SK-N-SH (cell line): Measurements from ENCODE around the gene BPIFA3. TPM values are rescaled to one million over a fixed set of nuclear protein-coding genes. Genes with fewer than 3 reads are reported as not detected.

ENCODE experiments used
- CTCF ChIA-PET: fragments of 300-600, 350-600 bp; formaldehyde crosslinking; extraction: SDS; loops from one replicate; lab custom pipeline; 2021; lab: Yijun Ruan, JAX
- POLR2A ChIA-PET: fragments of 350-600 bp; sonication (Branson Sonifier 250); formaldehyde crosslinking; extraction: SDS; loops from one replicate; lab custom pipeline; 2020; ENCODE audit warnings: antibody characterized with exemption, inconsistent platforms; lab: Yijun Ruan, JAX
- DNase-seq: peaks from one replicate; pipeline ENCODE4 v3.0.0; 2012
- H2AFZ ChIP-seq: fragments of 200-600 bp; sonication (generic); 2 replicates; pipeline ENCODE4 v1.8.1; 2016; ENCODE audit warnings: antibody characterized with exemption, mild to moderate bottlenecking, low read depth
- H3F3A ChIP-seq: fragments of 200-600 bp; sonication (generic); replicated peaks from 2 replicates; pipeline ENCODE3; 2016; ENCODE audit warnings: antibody characterized with exemption, mild to moderate bottlenecking; ENCODE audit not compliant: insufficient read depth
- H3K27ac ChIP-seq, 2 experiments: fragments of 200-500 bp in 1 of 2; fragments of 200-600 bp in 1 of 2; sonication (Bioruptor generic) in 1 of 2; sonication (generic), shearing (Covaris generic) in 1 of 2; 2 replicates each; pipeline versions ENCODE4 v1.5.1 to v1.6.1; 2014 to 2016; ENCODE audit warnings: low read depth in 2 of 2, inconsistent platforms in 1 of 2, low read length in 1 of 2, mild to moderate bottlenecking in 1 of 2, mixed read lengths in 1 of 2
- H3K27me3 ChIP-seq: fragments of 200-600 bp; sonication (generic), shearing (Covaris generic); 2 replicates; pipeline ENCODE4 v1.6.1; 2016; ENCODE audit warnings: mixed run types; ENCODE audit not compliant: insufficient read depth
- H3K36me3 ChIP-seq, 2 experiments: fragments of 200-500 bp in 1 of 2; fragments of 200-600 bp in 1 of 2; sonication (Bioruptor generic) in 1 of 2; sonication (generic) in 1 of 2; replicated peaks in 1 of 2; 2 replicates each; pipeline versions ENCODE3 to v1.5.1; 2014 to 2016; ENCODE audit warnings: low read length in 1 of 2, mild to moderate bottlenecking in 1 of 2; ENCODE audit not compliant: insufficient read depth in 2 of 2, control insufficient read depth in 1 of 2
- H3K4me1 ChIP-seq, 2 experiments: fragments of 200-500 bp in 1 of 2; fragments of 200-600 bp in 1 of 2; sonication (Bioruptor generic) in 1 of 2; sonication (generic), shearing (Covaris generic) in 1 of 2; 2 replicates each; pipeline versions ENCODE4 v1.5.1 to v1.6.1; 2014 to 2016; ENCODE audit warnings: low read depth in 1 of 2, low read length in 1 of 2, mixed run types in 1 of 2; ENCODE audit not compliant: insufficient read depth in 2 of 2, control insufficient read depth in 1 of 2
- H3K4me2 ChIP-seq: fragments of 200-600 bp; sonication (generic), shearing (Covaris generic); 2 replicates; pipeline ENCODE4 v1.6.1; 2017; ENCODE audit warnings: mixed run types
- H3K4me3 ChIP-seq, 2 experiments: fragments of 200-500 bp in 1 of 2; fragments of 200-600 bp in 1 of 2; sonication (Bioruptor generic) in 1 of 2; sonication (generic), shearing (Covaris generic) in 1 of 2; 2 replicates each; pipeline versions ENCODE4 v1.5.1 to v1.8.1; 2014 to 2016; ENCODE audit warnings: low read depth in 2 of 2, inconsistent platforms in 1 of 2, low read length in 1 of 2, mild to moderate bottlenecking in 1 of 2, mixed read lengths in 1 of 2, moderate library complexity in 1 of 2
- H3K79me2 ChIP-seq: fragments of 200-600 bp; sonication (generic); 2 replicates; pipeline ENCODE4 v1.8.1; 2017; ENCODE audit warnings: mild to moderate bottlenecking; ENCODE audit not compliant: insufficient read depth
- H3K9ac ChIP-seq: fragments of 200-600 bp; sonication (generic); 2 replicates; pipeline ENCODE4 v1.6.1; 2017; ENCODE audit warnings: mixed run types
- H3K9me2 ChIP-seq: fragments of 200-600 bp; sonication (generic); 2 replicates; pipeline ENCODE4 v1.6.1; 2017; ENCODE audit warnings: mixed run types
- H3K9me3 ChIP-seq: fragments of 200-600 bp; sonication (generic); 2 replicates; pipeline ENCODE4 v1.6.1; 2017; ENCODE audit warnings: mixed run types, mild to moderate bottlenecking, moderate library complexity
- H4K20me1 ChIP-seq: fragments of 200-600 bp; sonication (generic); 2 replicates; pipeline ENCODE4 v1.6.1; 2017; ENCODE audit warnings: mild to moderate bottlenecking, mixed run types; ENCODE audit not compliant: insufficient read depth
- CTCF ChIP-seq: fragments of 200-600 bp; sonication (generic); IDR thresholded peaks from 2 replicates; pipeline ENCODE4 v1.6.1; 2017; ENCODE audit warnings: antibody characterized with exemption, mild to moderate bottlenecking, moderate library complexity
- EP300 ChIP-seq, 2 experiments: IDR thresholded peaks; 2 replicates each; pipeline versions ENCODE4 v1.4.0 to v1.6.1; 2012; ENCODE audit warnings: borderline replicate concordance in 1 of 2, low read depth in 1 of 2, low read length in 1 of 2
- EZH2phosphoT487 ChIP-seq: fragments of 200-600 bp; sonication (generic); IDR thresholded peaks from 2 replicates; pipeline ENCODE4 v1.6.1; 2017; ENCODE audit warnings: low read depth, mixed run types, mild to moderate bottlenecking, antibody characterized with exemption, moderate library complexity, borderline replicate concordance
- FOSL2 ChIP-seq: IDR thresholded peaks from 2 replicates; pipeline ENCODE4 v1.4.0; 2012; ENCODE audit warnings: low read depth, mild to moderate bottlenecking, moderate library complexity, borderline replicate concordance
- FOXJ3 ChIP-seq: sonication (generic); formaldehyde crosslinking; IDR thresholded peaks from 2 replicates; pipeline ENCODE4 v1.5.1; 2020; ENCODE audit warnings: mild to moderate bottlenecking, missing genetic modification reagents
- FOXM1 ChIP-seq: IDR thresholded peaks from 2 replicates; pipeline ENCODE4 v1.4.0; 2012; ENCODE audit warnings: low read depth, mild to moderate bottlenecking
- GABPA ChIP-seq: IDR thresholded peaks from 2 replicates; pipeline ENCODE4 v1.4.0; 2012; ENCODE audit warnings: low read depth, mild to moderate bottlenecking
- GATA2 ChIP-seq: sonication (generic); formaldehyde crosslinking; IDR thresholded peaks from 2 replicates; pipeline ENCODE4 v1.5.0; 2020; ENCODE audit warnings: mild to moderate bottlenecking, missing genetic modification reagents
- IRF3 ChIP-seq: fragments of 150-350 bp; IDR thresholded peaks from 2 replicates; pipeline ENCODE4 v1.6.1; 2016; ENCODE audit warnings: mild to moderate bottlenecking, low read depth, low read length
- JUND ChIP-seq: IDR thresholded peaks from 2 replicates; pipeline ENCODE4 v1.4.0; 2012
- MAX ChIP-seq: IDR thresholded peaks from 2 replicates; pipeline ENCODE4 v1.4.0; 2012; ENCODE audit warnings: low read depth
- MXI1 ChIP-seq: IDR thresholded peaks from 2 replicates; pipeline ENCODE4 v1.6.1; 2012; ENCODE audit warnings: mild to moderate bottlenecking, low read depth, low read length, improper control_type of control experiment
- NFIC ChIP-seq: IDR thresholded peaks from 2 replicates; pipeline ENCODE4 v1.4.0; 2012; ENCODE audit warnings: borderline replicate concordance
- NRF1 ChIP-seq: IDR thresholded peaks from 2 replicates; pipeline ENCODE4 v1.6.1; 2012; ENCODE audit warnings: low read depth, mild to moderate bottlenecking, low read length
- PBX3 ChIP-seq: IDR thresholded peaks from 2 replicates; pipeline ENCODE4; 2012
- POLR2AphosphoS5 ChIP-seq: IDR thresholded peaks from 2 replicates; pipeline ENCODE4 v1.6.1; 2012; ENCODE audit warnings: low read depth, low read length
- RAD21 ChIP-seq: IDR thresholded peaks from 2 replicates; pipeline ENCODE4 v1.6.1; 2012; ENCODE audit warnings: mild to moderate bottlenecking, low read length
- RCOR1 ChIP-seq: fragments of 150-350 bp; IDR thresholded peaks from 2 replicates; pipeline ENCODE4 v1.6.1; 2017; ENCODE audit warnings: antibody characterized with exemption, low read length
- REST ChIP-seq: IDR thresholded peaks from 2 replicates; pipeline ENCODE4 v1.6.1; 2012; ENCODE audit warnings: mild to moderate bottlenecking, low read depth, low read length, moderate library complexity
- RXRA ChIP-seq: IDR thresholded peaks from 2 replicates; pipeline ENCODE4 v1.4.0; 2012; ENCODE audit warnings: low read depth, mild to moderate bottlenecking, borderline replicate concordance
- SIN3A ChIP-seq: IDR thresholded peaks from 2 replicates; pipeline ENCODE4 v1.6.1; 2012; ENCODE audit warnings: low read depth, mild to moderate bottlenecking, low read length, moderate library complexity, borderline replicate concordance
- SMC3 ChIP-seq: IDR thresholded peaks from 2 replicates; pipeline ENCODE4 v1.6.1; 2012; ENCODE audit warnings: low read depth, low read length, improper control_type of control experiment
- TAF1 ChIP-seq: IDR thresholded peaks from 2 replicates; pipeline ENCODE4 v1.6.1; 2012; ENCODE audit warnings: low read depth, mild to moderate bottlenecking, low read length, moderate library complexity, borderline replicate concordance
- TEAD4 ChIP-seq: IDR thresholded peaks from 2 replicates; pipeline ENCODE4 v1.4.0; 2012; ENCODE audit warnings: mild to moderate bottlenecking, borderline replicate concordance; ENCODE audit not compliant: insufficient read depth
- USF2 ChIP-seq: fragments of 150-350 bp; IDR thresholded peaks from 2 replicates; pipeline ENCODE4 v1.6.1; 2017; ENCODE audit warnings: antibody characterized with exemption, low read length, low read depth, borderline replicate concordance
- YY1 ChIP-seq: IDR thresholded peaks from 2 replicates; pipeline ENCODE4 v1.4.0; 2012; ENCODE audit warnings: low read depth, mild to moderate bottlenecking
- WGBS: methylation state at CpG from one replicate; pipeline ENCODE4 v1.1.6; 2017; ENCODE audit warnings: low lambda C conversion rate; 5-methylcytosine and 5-hydroxymethylcytosine counted together
- polyA plus RNA-seq, 3 experiments: library from polyadenylated mRNA; depleted of rRNA; stranded (reverse); fragments of >200 nt; gene quantifications; 2 replicates each; pipeline ENCODE4 v1.2.3, GENCODE V29; 2012

BPIFA3 gene
- polyA plus RNA-seq, 1 of the 3 experiments (the other 2 are of a cell fraction), result not detected

GRCh38 chr20:33262658-33263065 lies 45.5 kb downstream of the BPIFA3 start:
- peak; percentile 52 for DNase-seq
- H3K4me2 ChIP-seq, result 0 out of 2 replicates have a peak overlapping the region, but pooled peaks have one; percentile 37
- TF ChIP-seq FOSL2, result no peak
- TF ChIP-seq RXRA, result no peak
- TF ChIP-seq GABPA, result no peak
- no peak for TF ChIP-seq GATA2 (CRISPR knock-in tag)
- TF ChIP-seq NFIC, result no peak
- TF ChIP-seq USF2, result no peak
- no peak for TF ChIP-seq SIN3A
- TF ChIP-seq RCOR1, result no peak
- TF ChIP-seq REST, result no peak
- no peak for TF ChIP-seq FOXJ3 (CRISPR knock-in tag)
- no peak for TF ChIP-seq EZH2phosphoT487
- TF ChIP-seq YY1, result no peak
- peak; percentile 65 for TF ChIP-seq CTCF
- TF ChIP-seq PBX3, result no peak
- peak; percentile 77 for TF ChIP-seq RAD21
- no peak for TF ChIP-seq TEAD4
- TF ChIP-seq EP300 (IDR thresholded peaks at IDR 0.05; ENCODE audit: borderline replicate concordance in 1 of 2, low read depth in 1 of 2, low read length in 1 of 2), result no peak
- TF ChIP-seq POLR2AphosphoS5, result no peak
- TF ChIP-seq SMC3, result peak; percentile 59
- TF ChIP-seq JUND, result no peak
- TF ChIP-seq MXI1, result no peak
- no peak for TF ChIP-seq MAX
- TF ChIP-seq IRF3, result no peak
- no peak for TF ChIP-seq FOXM1
- no peak for TF ChIP-seq TAF1
- no peak for TF ChIP-seq NRF1
- no peaks in the 10 kb centered on the region for H3K4me1 ChIP-seq
- peaks cover 13% of the 10 kb centered on the region; the same call in 1 of the 2 replicates for H3K27me3 ChIP-seq
- H3K9me2 ChIP-seq, result no peaks in the 10 kb centered on the region
- H3K9me3 ChIP-seq, result no peaks in the 10 kb centered on the region
- POLR2A ChIA-PET, result interaction anchor here (0.6 kb wide), 1 partner anchor 763 kb away, joined by 7 read pairs; no protein-coding TSS in a partner anchor
- peaks cover 4% of the 10 kb centered on the region for H3F3A ChIP-seq
- no peak overlapping the region; a peak in 1 of 4 replicates for H3K4me3 ChIP-seq
- no peaks in the 10 kb centered on the region for H3K79me2 ChIP-seq
- CTCF ChIA-PET, result interaction anchor here (0.5 to 3.2 kb wide), 27 partner anchors 8 to 473 kb away, joined by 3 to 34 read pairs (median 5); partner anchors contain the start of gene BPIFA1
- H4K20me1 ChIP-seq, result no peaks in the 10 kb centered on the region
- no peak overlapping the region for H3K9ac ChIP-seq
- H2AFZ ChIP-seq, result no peak overlapping the region
- no peaks in the 10 kb centered on the region for H3K36me3 ChIP-seq
- WGBS, result 20% methylated on average over 5 of the region's 5 CpGs
- no peak overlapping the region for H3K27ac ChIP-seq
